NK-92 (cell line): Measurements from ENCODE around the gene TUBA3D.
"Not testable (repeated sequence)": the region's sequence is repeated elsewhere in the genome, so short reads cannot be mapped to it uniquely, and the experiment has no call there.

Experiments
- DNase-seq: peaks from one replicate; lab custom pipeline; 2025; ENCODE audit not compliant: unreplicated experiment; lab: John Stamatoyannopoulos, UW

TUBA3D gene

DNA sequence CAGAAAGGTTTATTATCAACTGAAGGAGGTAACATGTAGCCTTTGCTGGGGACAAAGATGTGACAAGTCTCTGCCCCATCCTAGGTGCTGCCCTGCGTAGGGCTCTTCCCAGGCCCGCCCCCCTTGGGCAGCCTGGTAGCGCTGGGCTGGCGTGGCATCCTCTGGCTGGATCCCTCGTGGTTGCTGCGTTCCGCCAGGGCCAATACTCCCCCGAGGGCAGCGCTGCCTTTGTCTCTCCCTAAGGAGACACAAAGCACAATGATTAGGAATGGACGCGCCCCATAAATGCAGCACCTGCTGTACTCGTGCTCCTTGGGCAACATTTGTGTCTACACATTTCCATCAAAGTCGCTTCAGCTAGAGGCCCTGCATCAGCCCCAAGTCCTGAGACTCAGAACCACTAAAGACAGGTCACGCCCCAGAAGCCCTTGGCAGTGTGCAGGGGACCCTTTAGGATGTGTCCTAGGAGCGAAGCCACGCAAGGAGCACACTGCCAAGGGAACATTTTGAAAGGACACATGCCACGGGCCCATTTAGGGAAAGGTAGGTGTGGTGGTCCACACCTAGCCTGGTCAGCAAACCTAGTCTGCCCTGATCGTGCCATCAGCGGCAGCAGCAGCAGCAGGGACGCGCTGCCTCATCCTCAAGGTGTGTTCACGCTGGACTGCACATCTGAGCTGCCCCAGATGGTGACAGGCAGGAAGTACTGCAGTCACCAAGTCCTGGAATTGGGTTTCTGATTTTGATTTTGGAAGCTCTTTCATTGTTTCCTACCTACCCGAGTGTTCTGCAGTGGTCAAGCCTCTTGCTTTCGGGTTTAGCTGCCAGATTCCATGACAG is 8.3 kb downstream of the TUBA3D start:
- DNase-seq: not testable (repeated sequence)

DNA sequence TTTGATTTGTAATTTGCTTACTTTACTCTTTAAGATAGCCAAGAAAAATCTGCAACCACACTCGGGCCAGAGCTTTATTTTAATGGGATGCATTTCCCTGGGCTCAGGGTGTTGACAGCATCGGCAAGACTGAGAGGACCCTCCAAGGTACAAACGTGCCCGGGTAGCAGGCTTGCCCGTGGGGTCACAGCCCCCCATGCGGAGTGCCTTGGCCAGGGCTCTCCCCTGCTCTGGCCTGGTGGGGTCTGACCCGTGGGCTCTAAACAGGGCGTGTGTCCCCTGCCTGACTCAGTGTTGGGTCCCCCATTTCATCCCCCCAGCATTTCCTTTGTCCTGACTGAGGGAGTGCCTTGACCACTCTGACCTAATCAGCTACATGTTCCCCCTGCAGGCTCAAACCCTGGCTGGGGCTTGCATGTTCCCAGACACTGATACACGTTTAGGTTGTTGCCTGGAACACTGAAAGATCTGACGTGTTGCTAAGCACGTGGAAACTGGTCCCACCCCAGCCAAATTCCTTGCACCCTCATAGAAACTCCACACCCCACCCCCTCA is 9.1 kb downstream of the TUBA3D start:
- DNase-seq: not testable (repeated sequence)

- DNase-seq: not testable (repeated sequence)
Measured at GRCh38 chr2:131486201-131486902, 10.4 kb downstream of the TUBA3D start.

DNA sequence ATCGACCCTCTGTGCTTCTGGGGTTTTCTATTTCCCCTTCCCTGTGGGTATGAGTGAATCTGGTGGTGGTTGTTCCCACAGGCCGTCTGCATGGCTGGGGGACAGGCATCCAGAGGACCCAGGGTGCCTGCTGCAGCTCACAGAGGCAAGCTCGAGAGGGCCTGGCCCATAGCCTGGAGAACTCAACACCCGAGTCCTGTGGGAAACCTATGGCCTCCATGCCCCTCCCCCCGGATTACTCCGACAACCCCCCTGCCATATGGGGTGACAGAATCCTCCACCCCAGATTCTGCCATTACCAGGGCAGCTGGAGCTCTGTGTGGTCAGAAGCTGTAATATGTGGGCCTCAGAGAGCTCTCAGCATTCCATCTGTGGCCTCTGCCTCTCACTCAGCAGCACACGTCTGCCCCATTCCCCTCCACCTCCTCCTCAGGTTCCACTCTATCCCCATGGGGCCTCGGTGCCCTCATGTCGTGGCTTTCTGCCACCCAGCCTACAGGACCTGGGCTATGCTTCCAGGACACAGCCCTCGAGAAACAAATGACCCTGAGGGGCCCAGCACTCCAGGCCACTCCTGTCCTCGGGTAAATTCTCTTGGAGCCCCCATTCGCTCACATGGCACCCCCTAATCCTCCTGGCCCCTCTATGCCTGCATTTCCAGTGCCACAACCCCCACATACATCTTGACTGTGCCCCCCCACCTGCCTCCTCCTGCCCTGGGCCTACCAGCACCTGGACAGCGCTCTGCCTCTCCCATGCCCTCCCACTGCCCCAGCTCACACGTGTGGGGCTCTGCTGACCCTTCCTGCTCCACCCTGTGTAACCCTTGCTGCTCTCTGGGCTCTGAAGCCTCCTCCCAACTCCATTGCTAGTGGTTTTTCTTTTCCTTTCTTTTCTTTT is 12.6 kb downstream of the TUBA3D start:
- no peak for DNase-seq

DNA sequence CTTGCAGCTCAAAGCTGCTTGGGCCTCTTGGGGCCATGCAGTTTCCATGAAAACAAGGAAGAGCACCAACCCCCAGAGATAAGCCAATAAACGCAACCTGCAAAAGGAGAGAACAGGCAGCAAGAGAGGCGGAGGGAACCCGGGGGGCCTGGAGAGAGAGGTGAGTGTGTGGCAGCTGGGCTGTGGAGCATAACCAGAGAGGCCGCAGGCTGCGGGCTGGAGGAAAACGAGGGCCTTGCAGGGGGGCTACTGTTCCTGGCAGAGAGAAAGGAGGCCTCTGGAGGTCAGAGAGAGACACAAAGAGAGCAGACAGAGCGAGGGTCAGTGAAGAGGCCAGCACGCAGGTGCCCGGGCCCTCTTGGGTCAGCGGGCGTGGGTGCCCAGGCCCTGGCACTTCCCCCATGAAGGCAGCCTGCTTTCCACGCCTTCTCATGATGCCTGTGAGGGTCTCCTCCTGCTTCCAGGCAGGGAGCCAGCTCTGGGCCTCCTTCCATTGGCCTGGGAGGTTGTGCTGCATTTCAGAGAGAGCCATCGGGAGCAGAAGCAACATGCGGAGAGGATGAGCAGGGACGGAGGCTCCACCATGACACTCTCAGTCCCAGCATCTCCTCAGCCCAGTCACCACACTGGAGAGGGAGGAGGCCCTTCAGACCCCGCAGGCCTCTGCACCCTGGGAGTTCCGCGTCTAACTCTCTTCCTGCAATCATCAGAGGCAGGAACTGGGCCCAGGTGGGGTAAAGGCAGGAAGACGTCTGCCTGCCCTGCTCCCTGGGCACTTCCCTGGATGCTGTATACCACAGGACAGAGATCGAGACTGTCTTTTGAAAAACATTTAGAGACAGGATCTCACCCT is 14.9 kb downstream of the TUBA3D start:
- DNase-seq: not testable (repeated sequence)

GRCh38 chr2:131491469-131491836 is 15.5 kb downstream of the TUBA3D start:
- DNase-seq: not testable (repeated sequence)

- not testable (repeated sequence) for DNase-seq
Measured at GRCh38 chr2:131492015-131492417, 16.1 kb downstream of the TUBA3D start, which contains the start of gene MZT2A. Gene MZT2A (minus strand): TSS chr2:131492397. CDS start chr2:131492376, 21 bp downstream.

DNA sequence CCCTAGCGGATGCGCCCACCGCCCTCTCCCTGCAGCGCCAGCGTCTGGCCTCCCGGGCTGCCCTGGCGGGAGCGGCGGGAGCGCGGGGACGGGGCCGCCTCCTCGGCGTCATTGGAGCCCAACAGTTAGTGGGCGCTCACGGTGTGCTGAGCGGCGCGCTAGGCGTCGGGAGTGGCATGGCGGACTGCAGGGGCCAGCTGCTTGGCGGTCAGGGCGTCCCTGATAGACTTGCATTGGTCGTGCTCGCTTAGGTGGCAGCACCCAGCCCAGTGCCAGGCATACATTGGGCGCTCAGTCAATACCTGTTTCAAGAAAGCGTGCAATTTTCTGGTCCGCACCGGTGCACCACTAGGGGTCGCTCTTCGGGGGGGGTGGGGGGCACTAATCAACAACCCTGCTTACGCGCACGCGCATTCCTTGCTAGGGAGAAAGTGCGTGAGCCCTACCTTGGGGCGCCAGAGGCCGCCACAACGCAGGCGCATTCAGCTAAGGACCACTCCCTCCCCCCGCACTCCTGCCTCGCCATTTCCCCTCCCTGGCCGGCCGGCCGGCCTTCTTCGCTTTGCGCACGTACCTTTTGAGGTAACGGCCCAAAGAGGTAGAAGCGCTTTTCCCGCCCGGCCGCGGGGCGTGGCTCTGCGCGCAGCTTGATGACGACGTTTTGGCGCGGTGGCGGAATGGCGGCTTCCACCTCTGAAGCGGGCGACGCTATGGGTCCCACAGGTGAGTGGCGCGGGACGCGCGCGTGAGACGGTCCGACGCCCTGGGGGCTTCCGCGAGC is 16.7 kb downstream of the TUBA3D start:
- peak; percentile 54 for DNase-seq

- no peak for DNase-seq
Measured at GRCh38 chr2:131493199-131493968, 17.5 kb downstream of the TUBA3D start.

DNA sequence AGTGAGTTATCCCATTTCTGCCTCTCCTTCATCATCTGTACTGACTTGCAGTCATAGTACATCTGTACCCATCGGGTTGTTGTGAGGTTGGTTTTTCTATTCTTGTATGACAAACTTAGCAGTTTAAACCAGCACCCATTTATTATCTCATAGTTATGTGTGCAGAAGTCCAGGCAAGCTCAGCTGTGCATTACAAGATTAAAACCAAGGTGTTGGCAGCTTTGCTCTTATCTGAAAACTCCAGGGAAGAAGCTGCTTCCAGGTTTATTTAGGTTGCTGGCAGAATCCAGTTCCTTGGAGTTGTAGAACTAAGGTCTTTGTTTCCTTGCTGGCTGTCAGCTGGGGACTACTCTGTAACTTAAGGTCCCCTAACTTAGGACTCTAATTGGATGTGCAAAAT is 19.6 kb downstream of the TUBA3D start:
- DNase-seq: not testable (repeated sequence)

- not testable (repeated sequence) for DNase-seq
Measured at GRCh38 chr2:131498321-131498973, 22.5 kb downstream of the TUBA3D start.

DNA sequence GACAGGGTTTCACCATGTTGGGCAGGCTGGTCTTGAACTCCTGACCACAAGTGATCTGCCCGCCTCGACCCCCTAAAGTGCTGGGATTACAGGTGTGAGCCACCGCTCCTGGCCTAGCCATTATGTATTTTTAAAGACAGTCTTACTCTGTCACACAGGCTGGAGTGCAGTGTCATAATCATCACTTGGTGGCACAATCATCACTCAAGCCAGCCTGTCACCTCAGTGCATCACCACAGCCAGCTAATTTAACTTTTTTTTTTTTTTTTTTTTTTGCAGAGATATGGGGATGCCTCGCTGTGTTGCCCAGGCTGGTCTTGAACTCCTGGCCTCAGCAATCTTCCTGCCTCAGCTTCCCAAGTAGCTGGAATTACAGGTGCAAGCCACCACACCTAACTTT is 27.7 kb downstream of the TUBA3D start:
- not testable (repeated sequence) for DNase-seq

DNA sequence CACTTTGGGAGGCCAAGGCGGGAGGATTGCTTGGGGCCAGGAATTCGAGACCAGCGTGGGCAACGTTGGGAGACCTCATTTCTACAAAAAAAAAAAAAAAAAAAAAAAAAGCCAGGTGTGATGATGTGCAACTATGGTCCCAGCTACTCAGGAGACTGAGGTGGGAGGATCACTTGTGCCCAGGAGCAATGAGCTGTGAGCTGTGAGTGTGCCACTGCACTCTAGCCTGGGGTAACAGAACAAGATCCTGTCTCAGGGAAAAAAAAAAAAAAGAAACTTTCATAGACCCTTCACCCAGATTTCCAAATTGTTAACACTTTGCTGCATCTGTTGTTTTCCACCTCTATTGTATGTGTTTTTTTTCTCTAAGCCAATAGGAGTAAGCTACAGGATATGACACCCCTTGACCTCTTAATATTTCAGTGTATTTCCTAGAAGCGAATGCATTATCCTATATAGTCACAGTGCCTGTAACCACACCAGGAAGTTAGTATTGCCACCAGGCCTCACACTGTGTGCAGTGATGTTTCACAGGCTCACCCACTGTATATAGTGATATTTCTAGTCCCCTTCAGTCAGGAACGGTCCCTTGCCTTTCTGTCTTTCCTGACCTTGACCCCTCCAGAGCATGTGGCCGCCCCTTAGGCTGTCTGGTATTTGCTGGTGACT is 28.3 kb downstream of the TUBA3D start:
- not testable (repeated sequence) for DNase-seq

DNA sequence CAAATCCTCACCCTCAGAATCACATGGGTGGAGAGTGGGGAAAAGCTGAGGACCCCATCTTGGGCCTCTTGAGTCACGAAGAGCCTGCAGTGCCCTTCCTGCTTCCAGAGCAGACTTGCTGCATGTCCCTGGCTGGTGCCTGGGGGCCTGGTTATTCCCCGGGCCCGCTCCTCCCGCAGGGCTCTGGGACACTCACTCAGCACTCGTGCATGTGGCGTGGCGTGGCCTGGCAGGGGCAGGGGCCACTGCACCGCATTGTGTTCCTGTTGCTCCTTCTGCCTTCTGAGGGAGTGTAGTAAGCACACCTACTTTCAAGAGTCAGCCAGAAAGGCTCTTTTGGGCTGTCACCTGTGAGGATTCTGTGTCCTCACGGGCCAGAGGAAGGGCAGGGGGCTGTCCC is 33.7 kb downstream of the TUBA3D start:
- DNase-seq: no peak

DNA sequence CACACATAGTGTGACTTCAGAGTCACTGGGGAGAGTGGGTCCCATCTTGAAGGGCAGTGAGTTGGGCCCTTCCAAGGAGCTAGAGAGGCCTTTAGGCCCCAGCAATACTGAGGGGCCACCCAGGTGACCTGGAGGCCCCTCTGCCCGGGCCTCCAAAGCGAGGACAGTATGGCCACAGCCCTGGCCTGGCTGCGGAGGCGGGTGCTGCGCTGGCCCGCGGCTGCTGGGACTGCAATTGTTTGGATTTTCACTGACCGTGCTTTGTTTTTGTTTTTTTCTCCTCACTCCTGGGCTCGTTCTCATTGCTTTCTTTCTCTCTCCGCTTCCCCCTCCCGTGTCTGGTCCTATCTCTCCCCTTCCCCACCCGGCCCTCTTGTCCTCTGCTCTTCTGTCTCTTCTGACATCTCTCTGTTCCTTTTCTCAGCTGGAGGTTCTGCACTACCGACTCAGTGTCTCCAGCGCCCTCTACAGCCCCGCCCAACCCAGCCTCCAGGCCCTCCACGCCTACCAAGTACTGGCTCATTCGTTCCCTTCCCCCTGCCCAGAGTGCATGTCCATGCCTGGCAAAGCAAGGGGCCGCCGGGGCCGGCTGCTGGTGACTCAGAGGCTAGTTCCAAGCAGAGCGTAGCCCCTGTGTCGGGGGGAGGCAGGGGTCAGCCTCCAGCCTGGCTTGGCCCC is 35.5 kb downstream of the TUBA3D start:
- not testable (repeated sequence) for DNase-seq

- DNase-seq: not testable (repeated sequence)
Measured at GRCh38 chr2:131511969-131512870, 36.3 kb downstream of the TUBA3D start.
